Osteoblast (primary cell): ENCODE results near the gene CDH15. TPM values are rescaled to one million over a fixed set of nuclear protein-coding genes. Genes with fewer than 3 reads are reported as not detected.

ENCODE experiments used
- DNase-seq: peaks from one replicate; pipeline ENCODE4 v3.0.0; 2011; ENCODE audit warnings: low spot score, mixed read lengths; ENCODE audit not compliant: insufficient read length; ENCODE audit errors: missing footprints
- H2AFZ ChIP-seq: 2 replicates; pipeline ENCODE4 v1.6.0; 2011; ENCODE audit warnings: mild to moderate bottlenecking, low read length
- H3K27ac ChIP-seq: 2 replicates; pipeline ENCODE4 v1.5.1; 2011; ENCODE audit warnings: mild to moderate bottlenecking, low read depth, low read length, moderate library complexity
- H3K27me3 ChIP-seq: 2 replicates; pipeline ENCODE4 v1.6.0; 2012; ENCODE audit warnings: mild to moderate bottlenecking, control low read depth, inconsistent platforms, low read length, moderate library complexity; ENCODE audit not compliant: insufficient read depth
- H3K36me3 ChIP-seq: 2 replicates; pipeline ENCODE4 v1.5.1; 2011; ENCODE audit warnings: mild to moderate bottlenecking, low read length, control low read depth, moderate library complexity; ENCODE audit not compliant: insufficient read depth
- H3K4me1 ChIP-seq: 2 replicates; pipeline ENCODE4 v1.5.1; 2011; ENCODE audit warnings: mild to moderate bottlenecking, low read length, control low read depth, moderate library complexity; ENCODE audit not compliant: insufficient read depth
- H3K4me2 ChIP-seq: 2 replicates; pipeline ENCODE4 v1.6.0; 2011; ENCODE audit warnings: mild to moderate bottlenecking, low read length; ENCODE audit not compliant: insufficient read depth
- H3K4me3 ChIP-seq: fragments of 200-600 bp; sonication (generic); 3 replicates; pipeline ENCODE4 v1.5.1; 2012; ENCODE audit warnings: mild to moderate bottlenecking, low read length, inconsistent platforms; ENCODE audit not compliant: insufficient read depth
- H3K79me2 ChIP-seq: 2 replicates; pipeline ENCODE4 v1.6.0; 2012; ENCODE audit warnings: mild to moderate bottlenecking, low read length, control low read depth, inconsistent platforms; ENCODE audit not compliant: insufficient read depth
- H3K9me3 ChIP-seq: 2 replicates; pipeline ENCODE4 v1.5.1; 2011; ENCODE audit warnings: low read depth, low read length, control low read depth
- H4K20me1 ChIP-seq: 2 replicates; pipeline ENCODE4 v1.6.0; 2012; ENCODE audit warnings: mild to moderate bottlenecking, low read length, control low read depth; ENCODE audit not compliant: insufficient read depth
- total RNA-seq: library from RNA; depleted of rRNA; stranded (reverse); fragments of >200 nt; gene quantifications from 2 replicates; pipeline ENCODE4 v1.2.3, GENCODE V29; 2012
- TF ChIP-seq, protein P1 (sequence below): IDR thresholded peaks from 2 replicates; pipeline ENCODE4 v1.5.1; 2011; ENCODE audit warnings: mild to moderate bottlenecking, low read depth, low read length, moderate library complexity; ENCODE audit errors: extremely low read depth

CDH15 gene
- total RNA-seq, 1 donor, result 2.2 TPM

DNA sequence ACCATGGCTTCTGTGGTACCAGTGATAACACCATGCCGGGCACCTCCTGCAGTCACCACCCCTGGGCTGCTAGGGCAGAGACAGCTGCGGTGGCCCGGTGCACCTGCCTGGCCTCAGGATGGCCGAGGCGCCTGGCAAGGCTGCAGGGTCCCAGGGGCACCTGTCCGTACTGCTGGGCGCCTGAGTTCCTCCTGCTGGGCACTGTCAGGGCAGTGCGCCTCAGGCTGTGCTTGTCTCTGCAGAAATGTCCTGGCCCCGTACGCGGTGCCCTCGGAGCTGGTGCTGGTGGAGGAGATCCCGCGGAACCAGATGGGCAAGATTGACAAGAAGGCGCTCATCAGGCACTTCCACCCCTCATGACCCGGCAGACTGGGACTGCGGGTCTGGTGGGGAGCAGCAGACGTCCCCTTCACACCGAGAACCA, 17.7 kb upstream of the CDH15 start:
- H3K4me3 ChIP-seq, result no peak overlapping the region
- H3K4me1 ChIP-seq, result peaks cover 17% of the 10 kb centered on the region
- H3K4me2 ChIP-seq, result no peak overlapping the region
- no peaks in the 10 kb centered on the region for H3K9me3 ChIP-seq
- no peak overlapping the region for H3K27ac ChIP-seq
- H4K20me1 ChIP-seq, result peaks cover 2% of the 10 kb centered on the region
- no peak for DNase-seq
- TF ChIP-seq, protein P1, sequence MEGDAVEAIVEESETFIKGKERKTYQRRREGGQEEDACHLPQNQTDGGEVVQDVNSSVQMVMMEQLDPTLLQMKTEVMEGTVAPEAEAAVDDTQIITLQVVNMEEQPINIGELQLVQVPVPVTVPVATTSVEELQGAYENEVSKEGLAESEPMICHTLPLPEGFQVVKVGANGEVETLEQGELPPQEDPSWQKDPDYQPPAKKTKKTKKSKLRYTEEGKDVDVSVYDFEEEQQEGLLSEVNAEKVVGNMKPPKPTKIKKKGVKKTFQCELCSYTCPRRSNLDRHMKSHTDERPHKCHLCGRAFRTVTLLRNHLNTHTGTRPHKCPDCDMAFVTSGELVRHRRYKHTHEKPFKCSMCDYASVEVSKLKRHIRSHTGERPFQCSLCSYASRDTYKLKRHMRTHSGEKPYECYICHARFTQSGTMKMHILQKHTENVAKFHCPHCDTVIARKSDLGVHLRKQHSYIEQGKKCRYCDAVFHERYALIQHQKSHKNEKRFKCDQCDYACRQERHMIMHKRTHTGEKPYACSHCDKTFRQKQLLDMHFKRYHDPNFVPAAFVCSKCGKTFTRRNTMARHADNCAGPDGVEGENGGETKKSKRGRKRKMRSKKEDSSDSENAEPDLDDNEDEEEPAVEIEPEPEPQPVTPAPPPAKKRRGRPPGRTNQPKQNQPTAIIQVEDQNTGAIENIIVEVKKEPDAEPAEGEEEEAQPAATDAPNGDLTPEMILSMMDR, result no peak
- H3K27me3 ChIP-seq, result peaks cover 2% of the 10 kb centered on the region
- H2AFZ ChIP-seq, result no peak overlapping the region
- peaks cover 15% of the 10 kb centered on the region for H3K36me3 ChIP-seq
- no peaks in the 10 kb centered on the region for H3K79me2 ChIP-seq

DNA sequence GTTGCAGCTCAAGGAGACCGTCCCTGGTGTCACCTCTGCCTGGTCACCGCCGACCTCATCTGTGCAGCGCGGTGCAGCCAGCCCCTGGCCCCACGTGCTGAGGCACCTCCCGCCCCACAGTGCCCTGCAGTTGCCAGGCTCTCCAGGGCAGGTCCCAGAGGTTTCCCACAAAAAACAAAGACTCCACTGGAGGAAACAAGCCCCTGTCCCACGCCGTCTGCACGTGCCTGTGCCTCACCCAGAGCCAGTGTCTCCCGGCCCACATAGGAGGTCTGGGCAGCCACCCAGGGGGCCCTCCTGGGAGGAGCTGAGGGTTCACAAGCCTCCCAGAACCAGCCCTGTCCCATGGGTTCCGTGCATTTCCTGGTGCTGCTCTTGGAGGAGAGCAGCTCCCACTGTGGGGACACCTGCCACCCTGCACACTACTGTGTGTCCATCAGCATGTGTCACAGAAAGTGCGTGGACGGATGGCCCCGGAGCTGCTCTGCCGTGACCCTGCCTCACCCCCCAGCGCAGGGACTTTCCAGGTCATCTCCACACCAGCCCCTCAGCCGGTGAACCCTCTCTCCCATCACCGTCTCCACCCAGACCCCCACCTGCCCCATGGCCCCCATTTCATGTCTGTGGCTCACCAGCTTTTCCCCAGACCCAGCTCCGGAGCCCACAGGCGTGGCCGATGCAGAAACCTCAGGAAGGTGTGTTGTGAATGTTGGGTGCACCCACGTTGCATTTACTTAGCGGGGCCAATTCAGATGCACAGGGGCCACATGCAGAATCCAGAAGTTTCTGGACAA, 17.0 kb upstream of the CDH15 start:
- Histone ChIP-seq H3K27ac (no peak overlapping the region), H3K27me3 (peaks cover 2% of the 10 kb centered on the region), H4K20me1 (peaks cover 2% of the 10 kb centered on the region), H2AFZ (no peak overlapping the region), H3K36me3 (peaks cover 11% of the 10 kb centered on the region), H3K4me3 (no peak overlapping the region), H3K9me3 (no peaks in the 10 kb centered on the region), H3K4me1 (peaks cover 17% of the 10 kb centered on the region), H3K79me2 (no peaks in the 10 kb centered on the region), H3K4me2 (no peak overlapping the region)
- TF ChIP-seq, protein P1, result no peak
- no peak for DNase-seq

DNA sequence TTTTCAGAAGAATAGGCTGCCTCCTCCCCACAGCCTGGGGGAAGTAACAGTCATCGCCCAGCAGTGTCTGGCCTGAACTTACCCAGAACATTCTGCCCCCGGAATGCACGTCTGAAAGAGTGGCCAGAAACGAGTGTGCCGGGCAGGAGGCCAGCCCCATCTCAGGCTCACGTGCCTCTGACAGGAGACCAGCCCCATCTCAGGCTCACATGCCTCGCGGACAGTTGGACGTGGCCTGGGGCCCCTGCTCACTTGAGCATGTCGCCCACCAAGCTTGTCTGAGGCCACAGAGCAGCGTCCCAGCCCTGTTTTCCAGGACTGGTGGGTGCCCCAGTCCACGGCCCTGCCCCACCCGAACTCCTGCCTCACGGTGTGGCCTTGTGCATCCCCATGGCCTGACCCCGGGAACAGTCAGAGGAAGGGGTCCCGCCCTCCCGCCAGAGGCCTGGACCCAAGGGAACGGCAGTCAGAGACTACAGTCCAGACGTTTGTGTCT, 16.3 kb upstream of the CDH15 start:
- Histone ChIP-seq H3K27ac (no peak overlapping the region), H3K4me1 (peaks cover 17% of the 10 kb centered on the region), H3K27me3 (peaks cover 2% of the 10 kb centered on the region), H2AFZ (no peak overlapping the region), H3K4me2 (no peak overlapping the region), H3K9me3 (no peaks in the 10 kb centered on the region), H3K4me3 (no peak overlapping the region), H4K20me1 (peaks cover 2% of the 10 kb centered on the region), H3K79me2 (no peaks in the 10 kb centered on the region), H3K36me3 (peaks cover 11% of the 10 kb centered on the region)
- TF ChIP-seq, protein P1, result no peak
- DNase-seq, result peak; percentile 95
